ENCODE data around the gene KLRK1. TPM values are rescaled to one million over a fixed set of nuclear protein-coding genes. Genes with fewer than 3 reads are reported as not detected.
A peak's percentile ranks its signal among the peaks of the same experiment; 100 is the strongest.
"Not testable (repeated sequence)": the region's sequence is repeated elsewhere in the genome, so short reads cannot be mapped to it uniquely, and the experiment has no call there.

The KLRK1 gene
- total RNA-seq: 100 to 1,000 TPM in 1 of 2 donors, 10 to 100 TPM in 1; 80.4 to 126 TPM

- peaks cover 38 to 66% of the 10 kb centered on the region in 2 donors for H3K4me1 Mint-ChIP-seq (ENCODE audit: low read depth in 2 of 2)
- H3K9me3 Mint-ChIP-seq: no peaks in the 10 kb centered on the region
- H3K27ac Mint-ChIP-seq: peak within 1 kb of the TSS; percentile 97 to 98
- ATAC-seq: no peak
- DNase-seq (ENCODE audit: low spot score): no peak
- peak within 1 kb of the TSS; percentile 89 for H3K4me3 Mint-ChIP-seq
- no peaks in the 10 kb centered on the region for H3K27me3 Mint-ChIP-seq
- peaks cover 38% of the 10 kb centered on the region for H3K36me3 Mint-ChIP-seq
Observed at GRCh38 chr12:10389904-10390303, at the start of gene KLRK1. TSS of gene KLRK1 (minus strand) at chr12:10390041. CDS start at chr12:10388810, 1,231 bp downstream.

GRCh38 chr12:10437601-10438000 is 47.8 kb upstream of the KLRK1 start:
- not testable (repeated sequence) for H3K36me3 Mint-ChIP-seq; DNase-seq (ENCODE audit: low spot score); H3K4me3 Mint-ChIP-seq; H3K27ac Mint-ChIP-seq; H3K9me3 Mint-ChIP-seq; H3K4me1 Mint-ChIP-seq (ENCODE audit: low read depth in 2 of 2); H3K27me3 Mint-ChIP-seq
- ATAC-seq: peak; percentile 82 to 86

GRCh38 chr12:10435816-10436215 is 46.0 kb upstream of the KLRK1 start, which contains the start of gene KLRC2:
TSS of gene KLRC2 (minus strand) at chr12:10436010. CDS start at chr12:10435986, 24 bp downstream.
- not testable (repeated sequence) for DNase-seq (ENCODE audit: low spot score); H3K4me1 Mint-ChIP-seq (ENCODE audit: low read depth in 2 of 2); H3K9me3 Mint-ChIP-seq; H3K27me3 Mint-ChIP-seq; H3K36me3 Mint-ChIP-seq
- peak; percentile 53 to 85 for ATAC-seq
- peak within 1 kb of the TSS in 1 of 2 donors; percentile 64 for H3K27ac Mint-ChIP-seq
- peak within 1 kb of the TSS; percentile 50 for H3K4me3 Mint-ChIP-seq

GRCh38 chr12:10430623-10431022 is 40.8 kb upstream of the KLRK1 start:
- not testable (repeated sequence) for H3K9me3 Mint-ChIP-seq; H3K36me3 Mint-ChIP-seq; H3K4me1 Mint-ChIP-seq (ENCODE audit: low read depth in 2 of 2); H3K4me3 Mint-ChIP-seq; DNase-seq (ENCODE audit: low spot score); H3K27me3 Mint-ChIP-seq
- peak; percentile 73 to 95 for ATAC-seq
- H3K27ac Mint-ChIP-seq: peak overlapping the region in 1 of 2 donors; percentile 79

GRCh38 chr12:10425938-10426337 is 36.1 kb upstream of the KLRK1 start:
- H3K9me3 Mint-ChIP-seq; ATAC-seq; H3K4me1 Mint-ChIP-seq (ENCODE audit: low read depth in 2 of 2); H3K27me3 Mint-ChIP-seq; DNase-seq (ENCODE audit: low spot score); H3K36me3 Mint-ChIP-seq; H3K4me3 Mint-ChIP-seq: not testable (repeated sequence)
- peak overlapping the region in 1 of 2 donors; percentile 29 for H3K27ac Mint-ChIP-seq

GRCh38 chr12:10424260-10424899 is 34.5 kb upstream of the KLRK1 start:
- H3K4me1 Mint-ChIP-seq (ENCODE audit: low read depth in 2 of 2); H3K36me3 Mint-ChIP-seq; DNase-seq (ENCODE audit: low spot score); H3K9me3 Mint-ChIP-seq; H3K27ac Mint-ChIP-seq; H3K4me3 Mint-ChIP-seq; H3K27me3 Mint-ChIP-seq; ATAC-seq: not testable (repeated sequence)

GRCh38 chr12:10422159-10422558 is 32.3 kb upstream of the KLRK1 start:
- H3K27me3 Mint-ChIP-seq; H3K4me3 Mint-ChIP-seq; H3K36me3 Mint-ChIP-seq; H3K9me3 Mint-ChIP-seq; H3K4me1 Mint-ChIP-seq (ENCODE audit: low read depth in 2 of 2): not testable (repeated sequence)
- ATAC-seq: peak; percentile 94 to 96
- peak overlapping the region; percentile 66 to 74 for H3K27ac Mint-ChIP-seq
- peak; percentile 67 for DNase-seq (ENCODE audit: low spot score)

- not testable (repeated sequence) for DNase-seq (ENCODE audit: low spot score); H3K27me3 Mint-ChIP-seq; H3K9me3 Mint-ChIP-seq
- peak within 1 kb of the TSS; percentile 84 for H3K4me3 Mint-ChIP-seq
- peaks cover 13% of the 10 kb centered on the region for H3K36me3 Mint-ChIP-seq
- peak in 1 of 2 donors; percentile 54 for ATAC-seq
- peaks cover 4 to 12% of the 10 kb centered on the region in 2 donors for H3K4me1 Mint-ChIP-seq (ENCODE audit: low read depth in 2 of 2)
- H3K27ac Mint-ChIP-seq: peak within 1 kb of the TSS; percentile 43 to 81
Observed at GRCh38 chr12:10420334-10420733, 30.5 kb upstream of the KLRK1 start, which contains the start of gene KLRC3. TSS of gene KLRC3 (minus strand) at chr12:10420595. CDS start at chr12:10420550, 45 bp downstream.

- no peak for DNase-seq (ENCODE audit: low spot score)
- Mint-ChIP-seq H3K4me1 (ENCODE audit: low read depth in 2 of 2) (peaks cover 11 to 34% of the 10 kb centered on the region in 2 donors), H3K27ac (peak within 1 kb of the TSS; percentile 11 to 67), H3K9me3 (no peaks in the 10 kb centered on the region), H3K27me3 (no peaks in the 10 kb centered on the region), H3K36me3 (peaks cover 25% of the 10 kb centered on the region), H3K4me3 (peak within 1 kb of the TSS; percentile 86)
- peak in 1 of 2 donors; percentile 82 for ATAC-seq
Observed at GRCh38 chr12:10409392-10409791, 19.6 kb upstream of the KLRK1 start, which contains the start of gene KLRC4. TSS of gene KLRC4 (minus strand) at chr12:10409757. CDS start at chr12:10409575, 182 bp downstream.

- ATAC-seq (no peak), DNase-seq (ENCODE audit: low spot score) (no peak)
- Mint-ChIP-seq H3K27me3 (no peaks in the 10 kb centered on the region), H3K4me3 (peak overlapping the region; percentile 86), H3K4me1 (ENCODE audit: low read depth in 2 of 2) (peaks cover 11 to 30% of the 10 kb centered on the region in 2 donors), H3K36me3 (peaks cover 25% of the 10 kb centered on the region), H3K9me3 (no peaks in the 10 kb centered on the region), H3K27ac (peak overlapping the region; percentile 11 to 67)
Observed at GRCh38 chr12:10408842-10409241, 19.0 kb upstream of the KLRK1 start.

- peaks cover 33% of the 10 kb centered on the region for H3K36me3 Mint-ChIP-seq
- no peak for ATAC-seq
- H3K27me3 Mint-ChIP-seq: no peaks in the 10 kb centered on the region
- peaks cover 11 to 40% of the 10 kb centered on the region in 2 donors for H3K4me1 Mint-ChIP-seq (ENCODE audit: low read depth in 2 of 2)
- DNase-seq (ENCODE audit: low spot score): no peak
- peak overlapping the region; percentile 74 for H3K4me3 Mint-ChIP-seq
- no peaks in the 10 kb centered on the region for H3K9me3 Mint-ChIP-seq
- peak overlapping the region; percentile 91 to 92 for H3K27ac Mint-ChIP-seq
Observed at GRCh38 chr12:10406725-10407124, 16.9 kb upstream of the KLRK1 start.

- Mint-ChIP-seq H3K36me3 (peaks cover 42% of the 10 kb centered on the region), H3K4me3 (peak overlapping the region; percentile 54), H3K9me3 (peaks cover 2% of the 10 kb centered on the region), H3K27ac (peak overlapping the region in 1 of 2 donors; percentile 47), H3K4me1 (ENCODE audit: low read depth in 2 of 2) (peaks cover 19 to 53% of the 10 kb centered on the region in 2 donors), H3K27me3 (no peaks in the 10 kb centered on the region)
- DNase-seq (ENCODE audit: low spot score) (no peak), ATAC-seq (peak in 1 of 2 donors; percentile 51)
Observed at GRCh38 chr12:10405294-10405693, 15.5 kb upstream of the KLRK1 start.

GRCh38 chr12:10404798-10405197 is 15.0 kb upstream of the KLRK1 start:
- H3K27me3 Mint-ChIP-seq: no peaks in the 10 kb centered on the region
- peaks cover 22 to 57% of the 10 kb centered on the region in 2 donors for H3K4me1 Mint-ChIP-seq (ENCODE audit: low read depth in 2 of 2)
- peaks cover 2% of the 10 kb centered on the region for H3K9me3 Mint-ChIP-seq
- H3K4me3 Mint-ChIP-seq: no peak overlapping the region
- DNase-seq (ENCODE audit: low spot score) (no peak), ATAC-seq (no peak)
- peaks cover 46% of the 10 kb centered on the region for H3K36me3 Mint-ChIP-seq
- H3K27ac Mint-ChIP-seq: peak overlapping the region in 1 of 2 donors; percentile 47

- DNase-seq (ENCODE audit: low spot score): no peak
- Mint-ChIP-seq H3K27me3 (no peaks in the 10 kb centered on the region), H3K9me3 (peaks cover 6% of the 10 kb centered on the region), H3K27ac (peak overlapping the region; percentile 45 to 52), H3K4me3 (peak overlapping the region; percentile 79), H3K4me1 (ENCODE audit: low read depth in 2 of 2) (peaks cover 24 to 54% of the 10 kb centered on the region in 2 donors), H3K36me3 (peaks cover 37% of the 10 kb centered on the region)
- no peak for ATAC-seq
Observed at GRCh38 chr12:10400829-10401228, 11.0 kb upstream of the KLRK1 start.
